PC-9 (cell line): Measurements from ENCODE around the gene SLCO4A1. TPM values are rescaled to one million over a fixed set of nuclear protein-coding genes. Genes with fewer than 3 reads are reported as not detected.

Experiments used
- BruUV-seq: library from RNA; stranded (reverse); fragments of 400-500 nt; replicated peaks from 2 replicates; lab custom pipeline; 2021; lab: Mats Ljungman, UMichigan
- CTCF ChIA-PET: fragments of 300-600 bp; sonication (Branson Sonifier 250); formaldehyde crosslinking; loops from one replicate; lab custom pipeline; 2022; ENCODE audit warnings: antibody characterized with exemption; lab: Charles Lee
- POLR2A ChIA-PET: fragments of 300-600 bp; sonication (Branson Sonifier 250); formaldehyde crosslinking; loops from one replicate; lab custom pipeline; 2022; ENCODE audit warnings: antibody characterized with exemption; ENCODE audit not compliant: unreplicated experiment; lab: Charles Lee
- DNase-seq, 2 experiments: peaks; one replicate each; pipeline versions ENCODE4 v3.0.0 to v3.0.0-alpha.2; 2015 to 2022; ENCODE audit warnings: mixed read lengths in 1 of 2
- H2AFZ ChIP-seq: fragments of 200-600 bp; sonication (generic); 2 replicates; pipeline ENCODE4 v1.8.1; 2017; ENCODE audit warnings: antibody characterized with exemption
- H3F3A ChIP-seq: fragments of 200-600 bp; sonication (generic); 2 replicates; pipeline ENCODE4 v1.8.1; 2017; ENCODE audit warnings: antibody characterized with exemption, mild to moderate bottlenecking, low read depth; ENCODE audit not compliant: insufficient read depth
- H3K27ac ChIP-seq: fragments of 200-600 bp; sonication (generic); 2 replicates; pipeline ENCODE4 v1.6.1; 2016; ENCODE audit warnings: mixed run types
- H3K27me3 ChIP-seq: fragments of 200-600 bp; sonication (generic); 2 replicates; pipeline ENCODE4 v1.6.1; 2016; ENCODE audit warnings: low read depth, mixed run types; ENCODE audit not compliant: insufficient read depth
- H3K36me3 ChIP-seq: fragments of 200-600 bp; sonication (generic); 2 replicates; pipeline ENCODE4 v1.6.1; 2016; ENCODE audit warnings: low read depth, mixed run types
- H3K4me1 ChIP-seq: fragments of 200-600 bp; sonication (generic); replicated peaks from 2 replicates; pipeline ENCODE4 v1.6.1; 2016; ENCODE audit warnings: mixed run types; ENCODE audit not compliant: insufficient read depth
- H3K4me2 ChIP-seq: fragments of 200-600 bp; sonication (generic); 2 replicates; pipeline ENCODE4 v1.6.1; 2017; ENCODE audit warnings: mixed run types
- H3K4me3 ChIP-seq: fragments of 200-600 bp; sonication (generic); 2 replicates; pipeline ENCODE4 v1.6.1; 2016; ENCODE audit warnings: mixed run types
- H3K79me2 ChIP-seq: fragments of 200-600 bp; sonication (generic); 2 replicates; pipeline ENCODE4 v1.6.1; 2017; ENCODE audit warnings: low read depth, mixed run types
- H3K9me2 ChIP-seq: fragments of 200-600 bp; sonication (generic); 2 replicates; pipeline ENCODE4 v1.8.1; 2017; ENCODE audit warnings: mild to moderate bottlenecking; ENCODE audit not compliant: insufficient read depth
- H3K9me3 ChIP-seq: fragments of 200-600 bp; sonication (generic); 2 replicates; pipeline ENCODE4 v1.8.1; 2016; ENCODE audit warnings: low read depth; ENCODE audit not compliant: insufficient read depth
- H4K20me1 ChIP-seq: fragments of 200-600 bp; sonication (generic); 2 replicates; pipeline ENCODE4 v1.8.1; 2017; ENCODE audit not compliant: insufficient read depth
- CTCF ChIP-seq: fragments of 200-600 bp; sonication (generic); conservative IDR thresholded peaks from 2 replicates; pipeline ENCODE4 v1.6.1; 2017; ENCODE audit warnings: mixed run types, antibody characterized with exemption, mild to moderate bottlenecking, moderate library complexity
- EZH2 ChIP-seq: fragments of 200-600 bp; sonication (generic); IDR thresholded peaks from 2 replicates; pipeline ENCODE4 v1.8.0; 2017; ENCODE audit warnings: antibody characterized with exemption, low read depth
- intact Hi-C: fragments of 100-400 bp; cut with micrococcal nuclease; formaldehyde crosslinking; loops from one replicate; pipeline ENCODE4 v1.10.0; 2022; ENCODE audit not compliant: unreplicated experiment
- total RNA-seq: library from RNA; stranded (reverse); gene quantifications from 2 replicates; pipeline ENCODE4 v1.2.3, GENCODE V29; 2021

SLCO4A1 gene
- total RNA-seq, 1 experiment from 2014 or later = 19.3 TPM

DNA sequence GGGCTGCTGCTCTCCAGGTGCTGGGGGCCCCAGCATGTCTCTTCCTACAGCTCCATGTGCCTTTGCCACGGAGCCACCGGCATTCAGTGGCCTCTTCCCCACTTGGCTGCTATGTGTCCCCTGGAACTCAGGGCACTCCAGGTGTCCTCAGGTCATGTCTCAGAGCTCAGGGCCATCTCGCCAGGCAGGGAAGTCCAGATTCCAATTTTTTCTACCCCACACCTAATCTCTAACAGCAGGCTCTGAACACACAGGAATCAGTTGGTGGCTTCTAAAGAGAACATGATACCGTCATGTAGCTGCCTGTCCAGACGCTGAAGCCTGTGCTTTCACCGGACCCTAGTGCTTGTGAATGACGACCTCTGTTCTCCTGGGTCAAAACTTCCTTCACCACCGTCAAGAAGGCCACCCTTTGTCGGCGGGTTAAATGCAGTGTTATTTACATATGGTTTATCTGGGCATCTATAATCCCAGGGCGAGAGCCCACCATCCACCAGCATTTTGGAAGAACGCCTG lies 4.2 kb upstream of the SLCO4A1 start:
- H4K20me1 ChIP-seq = no peaks in the 10 kb centered on the region
- no peak for DNase-seq
- H3K4me2 ChIP-seq = no peak overlapping the region
- H3K9me2 ChIP-seq = no peaks in the 10 kb centered on the region
- ChIA-PET CTCF (no interaction called here), POLR2A (no interaction called here)
- H3K27me3 ChIP-seq = no peaks in the 10 kb centered on the region
- no peaks in the 10 kb centered on the region for H3K9me3 ChIP-seq
- no TSS peak for BruUV-seq
- intact Hi-C loops = no loop called here
- H3K79me2 ChIP-seq = peaks cover 16% of the 10 kb centered on the region
- H3K4me3 ChIP-seq = no peak overlapping the region
- H3F3A ChIP-seq = peaks cover 2% of the 10 kb centered on the region
- no peak overlapping the region for H2AFZ ChIP-seq
- H3K36me3 ChIP-seq = no peaks in the 10 kb centered on the region
- H3K27ac ChIP-seq = no peak overlapping the region
- TF ChIP-seq CTCF = no peak
- no peak for TF ChIP-seq EZH2
- peaks cover 8% of the 10 kb centered on the region for H3K4me1 ChIP-seq

- Histone ChIP-seq H3K4me3 (no peak overlapping the region), H2AFZ (no peak overlapping the region), H3K27me3 (no peaks in the 10 kb centered on the region), H3K36me3 (no peaks in the 10 kb centered on the region), H3K9me3 (no peaks in the 10 kb centered on the region), H3F3A (peaks cover 10% of the 10 kb centered on the region), H4K20me1 (peaks cover 6% of the 10 kb centered on the region; the same call in 1 of the 2 replicates), H3K79me2 (peaks cover 23% of the 10 kb centered on the region), H3K4me2 (no peak overlapping the region), H3K9me2 (no peaks in the 10 kb centered on the region), H3K4me1 (peaks cover 12% of the 10 kb centered on the region), H3K27ac (no peak overlapping the region)
- no peak for TF ChIP-seq CTCF
- no peak for TF ChIP-seq EZH2
- no TSS peak for BruUV-seq
- intact Hi-C loops = no loop called here
- no peak for DNase-seq
- CTCF ChIA-PET = no interaction called here
- POLR2A ChIA-PET = interaction anchor here (0.6 kb wide), 1 partner anchor 10 kb away, joined by 4 read pairs; no protein-coding TSS in a partner anchor
Observed at GRCh38 chr20:62638679-62639406, 3.5 kb upstream of the SLCO4A1 start.

- no peak for TF ChIP-seq CTCF
- TF ChIP-seq EZH2 = no peak
- no TSS peak for BruUV-seq
- Histone ChIP-seq H3K9me2 (no peaks in the 10 kb centered on the region), H4K20me1 (peaks cover 11% of the 10 kb centered on the region), H3K27me3 (no peaks in the 10 kb centered on the region), H3K4me2 (no peak overlapping the region), H3K9me3 (no peaks in the 10 kb centered on the region), H3K4me1 (peaks cover 21% of the 10 kb centered on the region), H3K4me3 (no peak overlapping the region), H3K79me2 (peaks cover 33% of the 10 kb centered on the region), H3K36me3 (peaks cover 3% of the 10 kb centered on the region; the same call in 1 of the 2 replicates), H3F3A (peaks cover 17% of the 10 kb centered on the region), H3K27ac (no peak overlapping the region), H2AFZ (no peak overlapping the region)
- POLR2A ChIA-PET = interaction anchor here (0.6 kb wide), 1 partner anchor 11 kb away, joined by 3 read pairs; no protein-coding TSS in a partner anchor
- DNase-seq = no peak
- CTCF ChIA-PET = no interaction called here
- intact Hi-C loops = no loop called here
Observed at GRCh38 chr20:62639765-62640164, 2.5 kb upstream of the SLCO4A1 start.
